DOHH2 (cell line): ENCODE measurements around the gene ZNF366.

Experiments
- CTCF ChIP-seq: fragments of 200-600 bp; sonication (generic); IDR thresholded peaks from one replicate; pipeline ENCODE4 v1.5.1; 2014; ENCODE audit warnings: antibody characterized with exemption, mild to moderate bottlenecking, low read depth, low read length; ENCODE audit not compliant: poor library complexity, severe bottlenecking
- EZH2phosphoT487 ChIP-seq: fragments of 200-600 bp; sonication (generic); IDR thresholded peaks from 2 replicates; pipeline ENCODE4 v1.6.1; 2017; ENCODE audit warnings: borderline replicate concordance, mild to moderate bottlenecking, antibody characterized with exemption, low read length, moderate library complexity, mixed read lengths

GRCh38 chr5:72499090-72499489 is 8.1 kb downstream of the ZNF366 start:
- TF ChIP-seq CTCF, result no peak
- TF ChIP-seq EZH2phosphoT487, result no peak
